ENCODE results near the gene ITIH2. TPM values are rescaled to one million over a fixed set of nuclear protein-coding genes. Genes with fewer than 3 reads are reported as not detected.
"Not testable (repeated sequence)": the region's sequence is repeated elsewhere in the genome, so short reads cannot be mapped to it uniquely, and the experiment has no call there.

The ITIH2 gene
- total RNA-seq, 1 donor from 2014 or later: not detected

- Mint-ChIP-seq H3K27me3 (ENCODE audit: low read depth) (peaks cover 6% of the 10 kb centered on the region), H3K36me3 (ENCODE audit: low read depth) (no peaks in the 10 kb centered on the region), H3K9me3 (no peaks in the 10 kb centered on the region), H3K4me1 (ENCODE audit: low read depth) (no peaks in the 10 kb centered on the region), H3K4me3 (ENCODE audit: low read depth) (no peak overlapping the region), H3K27ac (no peak overlapping the region)
- no peak for DNase-seq (ENCODE audit: low spot score)
- intact Hi-C loops (cut with micrococcal nuclease): no loop called here
Observed at GRCh38 chr10:7722927-7723529, 19.9 kb downstream of the ITIH2 start.

- no peak for DNase-seq (ENCODE audit: low spot score)
Observed at GRCh38 chr10:7734821-7735220, 31.7 kb downstream of the ITIH2 start.

GRCh38 chr10:7738536-7739407, 35.7 kb downstream of the ITIH2 start:
- Mint-ChIP-seq H3K27ac (no peak overlapping the region), H3K36me3 (ENCODE audit: low read depth) (no peaks in the 10 kb centered on the region), H3K4me3 (ENCODE audit: low read depth) (no peak overlapping the region), H3K9me3 (no peaks in the 10 kb centered on the region), H3K27me3 (ENCODE audit: low read depth) (peaks cover 2% of the 10 kb centered on the region), H3K4me1 (ENCODE audit: low read depth) (peaks cover 2% of the 10 kb centered on the region)
- intact Hi-C loops (cut with micrococcal nuclease): no loop called here
- DNase-seq (ENCODE audit: low spot score): no peak

More at GRCh38 chr10:7734821-7735220, 31.7 kb downstream of the ITIH2 start:
- Mint-ChIP-seq H3K4me3 (ENCODE audit: low read depth) (no peak overlapping the region), H3K4me1 (ENCODE audit: low read depth) (no peaks in the 10 kb centered on the region), H3K9me3 (no peaks in the 10 kb centered on the region), H3K27me3 (ENCODE audit: low read depth) (no peaks in the 10 kb centered on the region), H3K36me3 (ENCODE audit: low read depth) (no peaks in the 10 kb centered on the region), H3K27ac (no peak overlapping the region)
- intact Hi-C loops (cut with micrococcal nuclease): no loop called here

- no peak for DNase-seq (ENCODE audit: low spot score)
- no peaks in the 10 kb centered on the region for H3K9me3 Mint-ChIP-seq
- no peaks in the 10 kb centered on the region for H3K36me3 Mint-ChIP-seq (ENCODE audit: low read depth)
- peaks cover 2% of the 10 kb centered on the region for H3K4me1 Mint-ChIP-seq (ENCODE audit: low read depth)
- H3K27me3 Mint-ChIP-seq (ENCODE audit: low read depth): peaks cover 2% of the 10 kb centered on the region
- intact Hi-C loops (cut with micrococcal nuclease): no loop called here
- H3K4me3 Mint-ChIP-seq (ENCODE audit: low read depth): no peak overlapping the region
- no peak overlapping the region for H3K27ac Mint-ChIP-seq
Observed at GRCh38 chr10:7744307-7744706, 41.2 kb downstream of the ITIH2 start.

- H3K27ac Mint-ChIP-seq; H3K4me3 Mint-ChIP-seq (ENCODE audit: low read depth); intact Hi-C loops (cut with micrococcal nuclease); DNase-seq (ENCODE audit: low spot score); H3K9me3 Mint-ChIP-seq; H3K27me3 Mint-ChIP-seq (ENCODE audit: low read depth); H3K4me1 Mint-ChIP-seq (ENCODE audit: low read depth): not testable (repeated sequence)
- peaks cover 19% of the 10 kb centered on the region for H3K36me3 Mint-ChIP-seq (ENCODE audit: low read depth)
Observed at GRCh38 chr10:7748637-7749036, 45.5 kb downstream of the ITIH2 start.

GRCh38 chr10:7750222-7750621, 47.1 kb downstream of the ITIH2 start:
- Mint-ChIP-seq H3K4me1 (ENCODE audit: low read depth) (no peaks in the 10 kb centered on the region), H3K27me3 (ENCODE audit: low read depth) (no peaks in the 10 kb centered on the region), H3K36me3 (ENCODE audit: low read depth) (peaks cover 31% of the 10 kb centered on the region), H3K4me3 (ENCODE audit: low read depth) (no peak overlapping the region), H3K9me3 (no peaks in the 10 kb centered on the region), H3K27ac (no peak overlapping the region)
- DNase-seq (ENCODE audit: low spot score): no peak
- intact Hi-C loops (cut with micrococcal nuclease): no loop called here

GRCh38 chr10:7752251-7752650, 49.1 kb downstream of the ITIH2 start:
- intact Hi-C loops (cut with micrococcal nuclease): no loop called here
- H3K9me3 Mint-ChIP-seq: no peaks in the 10 kb centered on the region
- H3K36me3 Mint-ChIP-seq (ENCODE audit: low read depth): peaks cover 37% of the 10 kb centered on the region
- H3K4me1 Mint-ChIP-seq (ENCODE audit: low read depth): no peaks in the 10 kb centered on the region
- DNase-seq (ENCODE audit: low spot score): no peak
- no peak overlapping the region for H3K27ac Mint-ChIP-seq
- H3K27me3 Mint-ChIP-seq (ENCODE audit: low read depth): no peaks in the 10 kb centered on the region
- H3K4me3 Mint-ChIP-seq (ENCODE audit: low read depth): no peak overlapping the region

GRCh38 chr10:7755103-7755502, 52.0 kb downstream of the ITIH2 start:
- no peak for DNase-seq (ENCODE audit: low spot score)
- intact Hi-C loops (cut with micrococcal nuclease): loop anchor here (5.0 kb wide), 1 partner anchor 228 kb away; no protein-coding TSS in a partner anchor
- H3K4me3 Mint-ChIP-seq (ENCODE audit: low read depth): no peak overlapping the region

GRCh38 chr10:7756360-7756992, 53.4 kb downstream of the ITIH2 start:
- DNase-seq (ENCODE audit: low spot score): no peak
- Mint-ChIP-seq H3K27ac (no peak overlapping the region), H3K4me3 (ENCODE audit: low read depth) (no peak overlapping the region), H3K36me3 (ENCODE audit: low read depth) (peaks cover 65% of the 10 kb centered on the region), H3K4me1 (ENCODE audit: low read depth) (no peaks in the 10 kb centered on the region), H3K9me3 (no peaks in the 10 kb centered on the region), H3K27me3 (ENCODE audit: low read depth) (no peaks in the 10 kb centered on the region)
- intact Hi-C loops (cut with micrococcal nuclease): loop anchor here (5.0 kb wide), 1 partner anchor 229 kb away; no protein-coding TSS in a partner anchor

More at GRCh38 chr10:7755103-7755502, 52.0 kb downstream of the ITIH2 start:
- H3K36me3 Mint-ChIP-seq (ENCODE audit: low read depth): peaks cover 57% of the 10 kb centered on the region
- no peaks in the 10 kb centered on the region for H3K4me1 Mint-ChIP-seq (ENCODE audit: low read depth)
- H3K27ac Mint-ChIP-seq: no peak overlapping the region
- no peaks in the 10 kb centered on the region for H3K9me3 Mint-ChIP-seq
- H3K27me3 Mint-ChIP-seq (ENCODE audit: low read depth): no peaks in the 10 kb centered on the region

- Mint-ChIP-seq H3K36me3 (ENCODE audit: low read depth) (peaks cover 61% of the 10 kb centered on the region), H3K4me1 (ENCODE audit: low read depth) (peaks cover 2% of the 10 kb centered on the region), H3K9me3 (no peaks in the 10 kb centered on the region), H3K4me3 (ENCODE audit: low read depth) (no peak overlapping the region), H3K27me3 (ENCODE audit: low read depth) (no peaks in the 10 kb centered on the region), H3K27ac (no peak overlapping the region)
- intact Hi-C loops (cut with micrococcal nuclease): no loop called here
- DNase-seq (ENCODE audit: low spot score): no peak
Observed at GRCh38 chr10:7763929-7764328, 60.8 kb downstream of the ITIH2 start.

GRCh38 chr10:7766241-7766640, 63.1 kb downstream of the ITIH2 start:
- no peak overlapping the region for H3K4me3 Mint-ChIP-seq (ENCODE audit: low read depth)
- H3K27me3 Mint-ChIP-seq (ENCODE audit: low read depth): no peaks in the 10 kb centered on the region
- H3K9me3 Mint-ChIP-seq: no peaks in the 10 kb centered on the region
- no peak for DNase-seq (ENCODE audit: low spot score)
- H3K36me3 Mint-ChIP-seq (ENCODE audit: low read depth): peaks cover 61% of the 10 kb centered on the region
- intact Hi-C loops (cut with micrococcal nuclease): no loop called here
- no peak overlapping the region for H3K27ac Mint-ChIP-seq
- peaks cover 2% of the 10 kb centered on the region for H3K4me1 Mint-ChIP-seq (ENCODE audit: low read depth)

- H3K4me3 Mint-ChIP-seq (ENCODE audit: low read depth): no peak overlapping the region
- H3K27me3 Mint-ChIP-seq (ENCODE audit: low read depth): no peaks in the 10 kb centered on the region
- DNase-seq (ENCODE audit: low spot score): no peak
- H3K4me1 Mint-ChIP-seq (ENCODE audit: low read depth): peaks cover 2% of the 10 kb centered on the region
- H3K27ac Mint-ChIP-seq: no peak overlapping the region
- peaks cover 61% of the 10 kb centered on the region for H3K36me3 Mint-ChIP-seq (ENCODE audit: low read depth)
- H3K9me3 Mint-ChIP-seq: no peaks in the 10 kb centered on the region
- intact Hi-C loops (cut with micrococcal nuclease): no loop called here
Observed at GRCh38 chr10:7767209-7767608, 64.1 kb downstream of the ITIH2 start.

GRCh38 chr10:7768417-7768816, 65.3 kb downstream of the ITIH2 start:
- H3K27ac Mint-ChIP-seq: no peak overlapping the region
- intact Hi-C loops (cut with micrococcal nuclease): no loop called here
- H3K36me3 Mint-ChIP-seq (ENCODE audit: low read depth): peaks cover 63% of the 10 kb centered on the region
- H3K4me3 Mint-ChIP-seq (ENCODE audit: low read depth): no peak overlapping the region
- no peaks in the 10 kb centered on the region for H3K9me3 Mint-ChIP-seq
- DNase-seq (ENCODE audit: low spot score): no peak
- H3K4me1 Mint-ChIP-seq (ENCODE audit: low read depth): peaks cover 2% of the 10 kb centered on the region
- H3K27me3 Mint-ChIP-seq (ENCODE audit: low read depth): no peaks in the 10 kb centered on the region
